Measurements from ENCODE around the gene ABCC9. TPM values are rescaled to one million over a fixed set of nuclear protein-coding genes. Genes with fewer than 3 reads are reported as not detected.

ABCC9 gene
- total RNA-seq, 1 experiment from 2014 or later: not detected

DNA sequence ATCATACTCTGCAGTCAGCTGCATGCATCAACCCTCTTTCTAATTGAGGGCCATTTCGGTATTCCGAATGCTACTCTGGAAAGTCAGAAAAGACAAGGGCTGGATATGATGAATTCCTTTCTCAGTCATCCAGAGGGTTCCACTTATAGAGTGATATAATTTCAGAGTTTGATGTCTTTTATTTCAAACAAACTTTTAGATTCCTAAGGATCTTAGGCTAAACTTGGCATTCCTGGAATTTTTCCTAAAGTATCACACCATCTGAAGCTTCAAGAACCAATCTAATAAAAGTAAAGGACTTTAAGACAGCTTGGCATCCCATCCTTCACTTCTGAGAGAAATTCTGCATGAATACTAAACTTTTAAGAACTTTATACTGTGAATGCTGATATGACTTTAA, 97.4 kb downstream of the ABCC9 start:
- H3K9me3 ChIP-seq (ENCODE audit: control insufficient read depth, low read depth, low read length): no peaks in the 10 kb centered on the region
- no peaks in the 10 kb centered on the region; the same call in 1 of the 2 replicates for H3K4me1 ChIP-seq (ENCODE audit: insufficient read depth, low read length)
- no peak for DNase-seq
- H3K79me1 ChIP-seq (ENCODE audit: insufficient read depth, low read depth, low read length, poor library complexity, severe bottlenecking): no peaks in the 10 kb centered on the region
- no peak overlapping the region for H2AK5ac ChIP-seq (ENCODE audit: insufficient read length, low read length)
- H3K9ac ChIP-seq (ENCODE audit: extremely low read depth, insufficient read length, low read length): no peak overlapping the region
- H3K23ac ChIP-seq (ENCODE audit: insufficient read length, low read depth, low read length): no peak overlapping the region
- no peak overlapping the region for H3K56ac ChIP-seq (ENCODE audit: insufficient read length, low read depth, low read length)
- H3K4ac ChIP-seq (ENCODE audit: low read depth, low read length): no peak overlapping the region
- H3K27me3 ChIP-seq (ENCODE audit: insufficient read depth, low read length): no peaks in the 10 kb centered on the region
- no peak overlapping the region for H2AFZ ChIP-seq (ENCODE audit: low read length)
- WGBS (ENCODE audit: extremely low coverage, insufficient read length, low lambda C conversion rate): no CpG with 5 or more reads among the region's 2 CpGs
- no peak overlapping the region for H2BK15ac ChIP-seq (ENCODE audit: low read depth, low read length)
- Mint-ChIP-seq H3K27me3 (ENCODE audit: low read depth) (peaks cover 2% of the 10 kb centered on the region), H3K36me3 (ENCODE audit: insufficient read depth in 1 of 3, low read depth in 3 of 3) (no peaks in the 10 kb centered on the region), H3K9me3 (no peaks in the 10 kb centered on the region), H3K27ac (no peak overlapping the region), H3K4me1 (no peaks in the 10 kb centered on the region), H3K4me3 (no peak overlapping the region)
- TF ChIP-seq, protein P1, sequence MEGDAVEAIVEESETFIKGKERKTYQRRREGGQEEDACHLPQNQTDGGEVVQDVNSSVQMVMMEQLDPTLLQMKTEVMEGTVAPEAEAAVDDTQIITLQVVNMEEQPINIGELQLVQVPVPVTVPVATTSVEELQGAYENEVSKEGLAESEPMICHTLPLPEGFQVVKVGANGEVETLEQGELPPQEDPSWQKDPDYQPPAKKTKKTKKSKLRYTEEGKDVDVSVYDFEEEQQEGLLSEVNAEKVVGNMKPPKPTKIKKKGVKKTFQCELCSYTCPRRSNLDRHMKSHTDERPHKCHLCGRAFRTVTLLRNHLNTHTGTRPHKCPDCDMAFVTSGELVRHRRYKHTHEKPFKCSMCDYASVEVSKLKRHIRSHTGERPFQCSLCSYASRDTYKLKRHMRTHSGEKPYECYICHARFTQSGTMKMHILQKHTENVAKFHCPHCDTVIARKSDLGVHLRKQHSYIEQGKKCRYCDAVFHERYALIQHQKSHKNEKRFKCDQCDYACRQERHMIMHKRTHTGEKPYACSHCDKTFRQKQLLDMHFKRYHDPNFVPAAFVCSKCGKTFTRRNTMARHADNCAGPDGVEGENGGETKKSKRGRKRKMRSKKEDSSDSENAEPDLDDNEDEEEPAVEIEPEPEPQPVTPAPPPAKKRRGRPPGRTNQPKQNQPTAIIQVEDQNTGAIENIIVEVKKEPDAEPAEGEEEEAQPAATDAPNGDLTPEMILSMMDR (conservative IDR thresholded peaks at IDR 0.05): no peak
- H3K14ac ChIP-seq (ENCODE audit: insufficient read depth, low read length): no peak overlapping the region
- no peak overlapping the region for H3K4me2 ChIP-seq (ENCODE audit: insufficient read depth, insufficient read length, low read length)
- H3K23me2 ChIP-seq (ENCODE audit: insufficient read length, low read depth, low read length, poor library complexity, severe bottlenecking): no peaks in the 10 kb centered on the region
- H2BK5ac ChIP-seq (ENCODE audit: insufficient read length, low read length): no peak overlapping the region
- no peak overlapping the region for H3T11ph ChIP-seq (ENCODE audit: low read length)
- no peak overlapping the region for H3K27ac ChIP-seq (ENCODE audit: insufficient read length, low read depth, low read length)
- H4K91ac ChIP-seq (ENCODE audit: insufficient read length, low read depth, low read length): no peak overlapping the region
- no peak overlapping the region for H4K8ac ChIP-seq (replicated peaks; ENCODE audit: insufficient read length, low read depth, low read length)
- H4K5ac ChIP-seq (ENCODE audit: insufficient read length, low read depth, low read length): no peak overlapping the region
- no peak overlapping the region for H2BK120ac ChIP-seq (ENCODE audit: low read depth, low read length, poor library complexity, severe bottlenecking)
- H2BK20ac ChIP-seq (ENCODE audit: low read depth, low read length, poor library complexity, severe bottlenecking): no peak overlapping the region
- H4K20me1 ChIP-seq (ENCODE audit: control insufficient read depth, insufficient read depth, insufficient read length): no peaks in the 10 kb centered on the region
- no peak overlapping the region for H3K18ac ChIP-seq (ENCODE audit: insufficient read length, low read depth, low read length)
- no peaks in the 10 kb centered on the region for H3K79me2 ChIP-seq (ENCODE audit: insufficient read depth, low read length)
- no peak overlapping the region for H2BK12ac ChIP-seq (ENCODE audit: insufficient read length, low read depth, low read length)

Measured in H9 (cell line).